HG02884 (cell line): ENCODE data around the gene SEMA3F.
"Not testable (repeated sequence)": the region's sequence is repeated elsewhere in the genome, so short reads cannot be mapped to it uniquely, and the experiment has no call there.

Experiments used
- ATAC-seq: cut with Tn5 transposase; IDR thresholded peaks from one replicate; pipeline ENCODE4 v1.9.1; 2021; ENCODE audit warnings: mild to moderate bottlenecking, moderate library complexity; ENCODE audit not compliant: unreplicated experiment

SEMA3F gene

GRCh38 chr3:50207359-50208042 lies 52.4 kb downstream of the SEMA3F start:
- ATAC-seq, result no peak

- no peak for ATAC-seq
These were observed 53.7 kb downstream of the SEMA3F start for GRCh38 chr3:50208677-50209344.

GRCh38 chr3:50210176-50210509 lies 55.0 kb downstream of the SEMA3F start:
- ATAC-seq, result no peak

- ATAC-seq, result no peak
These were observed 55.6 kb downstream of the SEMA3F start for GRCh38 chr3:50210510-50211367.

- not testable (repeated sequence) for ATAC-seq
These were observed 56.2 kb downstream of the SEMA3F start for GRCh38 chr3:50211368-50211717.

- ATAC-seq, result no peak
These were observed 56.8 kb downstream of the SEMA3F start for GRCh38 chr3:50211930-50212329.

- no peak for ATAC-seq
These were observed 57.4 kb downstream of the SEMA3F start for GRCh38 chr3:50212502-50212901.

- ATAC-seq, result no peak
These were observed 57.8 kb downstream of the SEMA3F start for GRCh38 chr3:50212971-50213370.

GRCh38 chr3:50213373-50213772 lies 58.2 kb downstream of the SEMA3F start:
- no peak for ATAC-seq

- ATAC-seq, result no peak
These were observed 59.7 kb downstream of the SEMA3F start for GRCh38 chr3:50214824-50215223.

GRCh38 chr3:50215529-50215928 lies 60.4 kb downstream of the SEMA3F start:
- no peak for ATAC-seq

GRCh38 chr3:50217681-50218080 lies 62.6 kb downstream of the SEMA3F start:
- ATAC-seq, result no peak

- no peak for ATAC-seq
These were observed 63.3 kb downstream of the SEMA3F start for GRCh38 chr3:50218448-50218847.

GRCh38 chr3:50219285-50219684 lies 64.2 kb downstream of the SEMA3F start:
- ATAC-seq, result no peak

GRCh38 chr3:50220109-50220508 lies 65.0 kb downstream of the SEMA3F start:
- no peak for ATAC-seq

- ATAC-seq, result no peak
These were observed 65.9 kb downstream of the SEMA3F start for GRCh38 chr3:50221051-50221410.

- no peak for ATAC-seq
These were observed 66.5 kb downstream of the SEMA3F start for GRCh38 chr3:50221411-50222168.

GRCh38 chr3:50222169-50222528 lies 67.0 kb downstream of the SEMA3F start:
- ATAC-seq, result no peak

GRCh38 chr3:50224639-50225038 lies 69.5 kb downstream of the SEMA3F start:
- ATAC-seq, result no peak

GRCh38 chr3:50226888-50227389 lies 71.8 kb downstream of the SEMA3F start:
- peak; percentile 12 for ATAC-seq
